ENCODE results near the gene UBAC2.

DNA sequence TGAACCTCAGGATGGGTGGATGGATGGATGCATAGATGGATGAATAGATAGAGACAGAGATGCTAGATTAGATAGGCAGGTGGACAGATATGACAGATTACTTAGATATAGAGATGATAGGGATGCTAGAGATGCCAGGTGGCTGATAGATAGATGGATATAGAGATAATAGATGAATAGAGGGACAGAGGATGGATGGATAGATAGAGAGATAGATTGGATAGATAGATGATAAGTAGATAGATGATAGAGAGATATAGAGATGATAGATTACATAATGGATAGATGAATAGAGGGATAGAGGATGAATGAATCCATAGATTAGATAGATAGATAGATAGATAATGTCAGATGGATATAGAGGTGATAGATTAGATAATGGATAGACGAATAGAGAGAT, 212.2 kb downstream of the UBAC2 start:
- TF ChIP-seq, protein P1, sequence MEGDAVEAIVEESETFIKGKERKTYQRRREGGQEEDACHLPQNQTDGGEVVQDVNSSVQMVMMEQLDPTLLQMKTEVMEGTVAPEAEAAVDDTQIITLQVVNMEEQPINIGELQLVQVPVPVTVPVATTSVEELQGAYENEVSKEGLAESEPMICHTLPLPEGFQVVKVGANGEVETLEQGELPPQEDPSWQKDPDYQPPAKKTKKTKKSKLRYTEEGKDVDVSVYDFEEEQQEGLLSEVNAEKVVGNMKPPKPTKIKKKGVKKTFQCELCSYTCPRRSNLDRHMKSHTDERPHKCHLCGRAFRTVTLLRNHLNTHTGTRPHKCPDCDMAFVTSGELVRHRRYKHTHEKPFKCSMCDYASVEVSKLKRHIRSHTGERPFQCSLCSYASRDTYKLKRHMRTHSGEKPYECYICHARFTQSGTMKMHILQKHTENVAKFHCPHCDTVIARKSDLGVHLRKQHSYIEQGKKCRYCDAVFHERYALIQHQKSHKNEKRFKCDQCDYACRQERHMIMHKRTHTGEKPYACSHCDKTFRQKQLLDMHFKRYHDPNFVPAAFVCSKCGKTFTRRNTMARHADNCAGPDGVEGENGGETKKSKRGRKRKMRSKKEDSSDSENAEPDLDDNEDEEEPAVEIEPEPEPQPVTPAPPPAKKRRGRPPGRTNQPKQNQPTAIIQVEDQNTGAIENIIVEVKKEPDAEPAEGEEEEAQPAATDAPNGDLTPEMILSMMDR (IDR thresholded peaks at IDR 0.05) = no peak
- TF ChIP-seq ZFX (IDR thresholded peaks at IDR 0.05; ENCODE audit: borderline replicate concordance) = no peak
